Measurements from ENCODE around the gene PCDH8.

DNA sequence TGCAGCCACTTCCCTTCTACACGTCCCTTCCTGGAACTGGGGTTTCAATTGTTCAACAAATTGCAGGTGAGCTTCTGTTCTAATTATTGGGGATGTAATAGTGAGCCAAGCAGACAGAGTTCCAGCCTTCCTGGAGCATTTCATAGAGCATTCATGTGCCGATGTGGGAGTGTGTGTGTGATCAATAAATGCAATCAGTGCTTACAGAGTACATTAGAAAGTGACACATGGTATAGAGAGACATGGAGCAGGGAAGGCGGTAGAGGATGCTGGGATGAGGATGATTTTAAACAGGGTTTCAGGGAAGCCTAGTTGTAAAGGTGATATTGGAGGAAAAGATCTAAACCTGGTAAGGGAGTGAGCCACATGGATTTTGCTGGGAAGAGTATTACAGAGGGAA, 21.7 kb upstream of the PCDH8 start:
- no peak for TF ChIP-seq CTCF (IDR thresholded peaks at IDR 0.05)
- no peak for TF ChIP-seq POLR2A (IDR thresholded peaks at IDR 0.05)
